GM10248 (cell line): ENCODE measurements around the gene SYCE3.

Source experiments
- CTCF ChIA-PET: fragments of 300-600 bp; sonication (Branson Sonifier 250); formaldehyde crosslinking; extraction: SDS; loops from one replicate; lab custom pipeline; 2021; ENCODE audit warnings: antibody characterized with exemption; lab: Yijun Ruan, JAX
- POLR2A ChIA-PET: fragments of 350-650 bp; sonication (Branson Sonifier 250); formaldehyde crosslinking; extraction: SDS; loops from one replicate; lab custom pipeline; 2020; ENCODE audit warnings: antibody characterized with exemption; lab: Yijun Ruan, JAX
- DNase-seq: peaks from one replicate; pipeline ENCODE4 v3.0.0; 2012; ENCODE audit errors: extremely low spot score
- TF ChIP-seq, protein P1 (sequence below): IDR thresholded peaks from 2 replicates; pipeline ENCODE4 v1.5.1; 2012; ENCODE audit warnings: mild to moderate bottlenecking, low read depth; ENCODE audit errors: extremely low read depth, missing control alignments, control extremely low read depth

SYCE3 gene

DNA sequence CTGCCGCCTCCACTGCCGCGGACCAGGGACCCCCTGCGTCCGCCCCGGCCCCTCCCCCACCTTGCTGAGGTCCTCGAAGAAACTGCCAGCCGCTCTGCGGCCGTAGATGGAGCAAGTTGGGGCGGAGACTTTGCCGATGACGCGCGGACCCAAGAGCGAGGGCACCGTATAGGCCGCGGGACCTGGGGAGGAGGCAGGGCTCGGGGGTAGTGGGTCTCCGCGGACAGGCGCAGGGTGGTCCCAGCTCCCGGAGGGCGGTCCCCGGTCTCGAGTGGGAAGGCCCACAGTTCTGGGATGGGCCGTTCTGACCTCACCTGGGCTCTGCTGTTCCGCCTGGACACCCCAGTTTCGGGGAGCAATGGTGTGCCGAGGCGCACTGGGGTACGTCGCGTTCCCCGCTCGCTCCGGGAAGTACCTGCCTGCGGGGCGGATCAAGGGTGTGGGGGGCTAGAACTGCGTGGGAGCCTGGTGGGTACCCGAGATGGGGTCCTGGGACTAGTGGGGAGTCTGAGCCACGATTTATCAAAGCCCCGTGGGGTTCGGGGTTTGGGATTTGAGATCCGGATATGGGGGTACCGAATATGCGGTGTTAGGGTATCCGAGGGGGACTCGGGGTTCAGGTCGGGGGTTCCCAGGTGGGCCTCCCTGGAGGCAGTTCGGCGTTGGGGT lies 31.7 kb downstream of the SYCE3 start:
- POLR2A ChIA-PET, result interaction anchor here (0.5 to 1.5 kb wide), 3 partner anchors 10 to 31 kb away, joined by 3 to 4 read pairs (median 3); partner anchors contain the start of genes LMF2 and NCAPH2
- peak; percentile 77 for DNase-seq
- CTCF ChIA-PET, result no interaction called here
- TF ChIP-seq, protein P1, sequence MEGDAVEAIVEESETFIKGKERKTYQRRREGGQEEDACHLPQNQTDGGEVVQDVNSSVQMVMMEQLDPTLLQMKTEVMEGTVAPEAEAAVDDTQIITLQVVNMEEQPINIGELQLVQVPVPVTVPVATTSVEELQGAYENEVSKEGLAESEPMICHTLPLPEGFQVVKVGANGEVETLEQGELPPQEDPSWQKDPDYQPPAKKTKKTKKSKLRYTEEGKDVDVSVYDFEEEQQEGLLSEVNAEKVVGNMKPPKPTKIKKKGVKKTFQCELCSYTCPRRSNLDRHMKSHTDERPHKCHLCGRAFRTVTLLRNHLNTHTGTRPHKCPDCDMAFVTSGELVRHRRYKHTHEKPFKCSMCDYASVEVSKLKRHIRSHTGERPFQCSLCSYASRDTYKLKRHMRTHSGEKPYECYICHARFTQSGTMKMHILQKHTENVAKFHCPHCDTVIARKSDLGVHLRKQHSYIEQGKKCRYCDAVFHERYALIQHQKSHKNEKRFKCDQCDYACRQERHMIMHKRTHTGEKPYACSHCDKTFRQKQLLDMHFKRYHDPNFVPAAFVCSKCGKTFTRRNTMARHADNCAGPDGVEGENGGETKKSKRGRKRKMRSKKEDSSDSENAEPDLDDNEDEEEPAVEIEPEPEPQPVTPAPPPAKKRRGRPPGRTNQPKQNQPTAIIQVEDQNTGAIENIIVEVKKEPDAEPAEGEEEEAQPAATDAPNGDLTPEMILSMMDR, result no peak

DNA sequence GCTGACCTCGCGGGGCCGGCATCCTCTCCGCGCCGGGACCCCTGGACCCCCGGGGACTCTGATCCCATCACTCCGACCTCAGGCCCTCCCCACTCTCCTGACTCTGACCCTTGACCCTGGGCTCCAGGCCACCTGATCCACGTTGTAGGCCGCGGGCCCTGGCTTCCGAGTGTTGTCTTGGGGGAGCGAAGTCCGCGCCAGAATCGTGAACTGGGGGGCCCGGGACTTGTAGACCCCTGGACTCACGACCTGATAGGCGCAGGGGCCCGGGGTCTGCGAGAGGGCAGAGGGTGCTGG lies 32.2 kb downstream of the SYCE3 start:
- CTCF ChIA-PET, result no interaction called here
- POLR2A ChIA-PET, result interaction anchor here (0.5 kb wide), 1 partner anchor 30 kb away, joined by 3 read pairs; no protein-coding TSS in a partner anchor
- DNase-seq, result no peak
- TF ChIP-seq, protein P1, result no peak

DNA sequence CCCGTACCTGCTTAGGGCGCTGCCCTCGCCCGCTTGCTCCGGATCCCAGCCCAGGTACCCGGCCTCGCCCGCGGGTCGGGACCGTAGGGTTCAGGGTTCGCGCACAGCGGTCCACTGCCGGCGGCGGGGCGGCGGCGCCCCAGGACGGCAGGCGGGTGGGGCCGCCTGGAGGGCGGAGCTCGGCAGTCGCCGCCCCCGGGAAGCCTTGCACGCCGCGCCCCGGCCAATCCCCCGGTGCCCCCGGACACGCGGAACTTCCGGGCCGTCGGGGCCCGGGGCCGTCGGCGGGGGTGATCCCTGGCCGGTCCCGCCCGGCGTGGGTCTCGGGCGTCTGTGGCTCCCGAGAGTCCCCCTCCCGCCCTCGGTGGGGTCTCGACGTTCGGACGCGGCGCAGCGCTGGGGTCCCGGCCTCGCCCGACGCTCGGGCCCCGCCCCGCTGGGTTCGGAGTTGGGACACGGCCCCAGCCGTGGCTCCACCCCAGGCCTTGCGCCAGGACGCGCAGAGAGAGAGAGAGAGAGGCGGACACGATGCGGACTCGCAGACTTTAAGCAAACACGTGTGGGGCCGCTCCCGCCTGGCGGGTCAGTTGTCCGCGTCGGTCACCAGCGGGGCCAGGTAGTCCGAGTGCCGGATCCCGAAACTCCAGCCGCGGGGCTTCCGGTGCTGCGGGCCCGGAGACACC lies 32.7 kb downstream of the SYCE3 start, which contains the start of gene TYMP:
Gene TYMP (minus strand): TSS at position 116 of the 683 bp plus-strand sequence. CDS start 303 bp downstream, outside the sequence.
- DNase-seq, result peak; percentile 85
- ChIA-PET CTCF (interaction anchor here (0.7 to 6.7 kb wide), 3 partner anchors 15 to 33 kb away, joined by 3 to 136 read pairs (median 3); partner anchors contain the start of genes KLHDC7B and SYCE3), POLR2A (interaction anchor here (0.9 kb wide), 1 partner anchor 9 kb away, joined by 4 read pairs; no protein-coding TSS in a partner anchor)
- TF ChIP-seq, protein P1, result no peak

DNA sequence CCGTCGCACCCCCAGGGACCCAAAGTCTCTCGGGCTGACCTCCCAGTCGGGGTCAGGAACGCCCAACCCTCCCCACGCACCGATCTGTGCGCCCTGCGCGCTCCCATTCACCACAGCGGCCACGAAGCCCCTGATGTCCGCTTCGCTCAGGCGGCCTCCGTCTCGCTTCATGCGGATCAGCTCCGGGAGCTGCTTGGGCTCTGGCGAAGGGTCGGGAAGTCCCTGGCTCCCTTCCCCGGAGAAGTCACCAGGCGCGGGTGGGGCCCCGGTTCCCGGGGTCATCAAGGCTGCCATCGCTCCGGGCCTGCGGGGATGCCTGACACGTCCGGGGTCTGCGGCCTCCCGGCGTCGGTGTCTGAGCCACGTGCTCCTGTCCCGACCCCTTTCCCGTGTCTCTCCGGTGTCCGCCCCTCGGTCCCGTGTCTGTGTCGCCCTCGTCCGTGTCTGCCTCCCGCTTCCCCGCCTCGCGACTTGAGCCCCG lies 33.3 kb downstream of the SYCE3 start:
- ChIA-PET POLR2A (interaction anchor here (0.9 kb wide), 1 partner anchor 10 kb away, joined by 4 read pairs; no protein-coding TSS in a partner anchor), CTCF (interaction anchor here (0.7 to 6.7 kb wide), 4 partner anchors 16 to 33 kb away, joined by 3 to 136 read pairs (median 3); partner anchors contain the start of genes KLHDC7B, NCAPH2 and SYCE3)
- TF ChIP-seq, protein P1, result no peak
- no peak for DNase-seq

DNA sequence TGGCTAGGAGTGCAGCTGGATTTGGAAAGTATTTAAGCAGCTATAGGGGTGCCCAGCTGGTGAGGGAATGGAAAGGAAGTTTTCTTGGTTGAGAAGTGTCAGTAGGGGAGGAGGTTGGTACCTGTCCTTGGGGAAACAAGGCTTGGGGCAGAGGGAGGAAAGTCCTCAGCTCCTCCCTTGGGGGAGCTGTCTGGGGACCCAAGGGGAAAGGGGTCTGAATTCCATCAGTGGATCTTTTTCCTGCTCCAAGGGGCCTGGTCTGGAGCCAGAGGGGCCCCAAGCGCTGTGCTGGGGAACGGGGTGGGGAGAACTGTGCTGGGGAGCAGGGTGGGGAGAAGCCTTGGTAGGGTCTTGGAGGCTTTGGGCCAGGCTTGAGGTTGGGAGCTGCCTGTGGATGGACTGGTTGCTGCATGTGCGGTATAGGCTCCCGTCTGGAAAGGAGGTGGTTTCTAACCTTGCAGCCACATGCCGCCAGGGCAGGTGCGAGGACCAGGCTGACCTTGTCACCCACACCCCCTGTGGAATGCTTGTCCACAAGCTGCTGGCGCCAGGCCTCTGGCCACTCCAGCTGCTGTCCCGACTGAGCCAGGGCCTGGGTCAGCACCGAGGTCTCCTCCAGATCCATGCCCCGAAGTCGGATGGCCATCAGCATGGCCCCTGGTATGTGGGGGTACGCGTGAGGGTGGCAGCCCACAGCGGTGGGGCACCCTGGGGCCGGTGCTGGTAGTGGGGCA lies 33.9 kb downstream of the SYCE3 start:
- TF ChIP-seq, protein P1, result no peak
- DNase-seq, result no peak
- ChIA-PET CTCF (interaction anchor here (0.7 to 6.7 kb wide), 4 partner anchors 16 to 34 kb away, joined by 3 to 136 read pairs (median 4); partner anchors contain the start of genes KLHDC7B, NCAPH2 and SYCE3), POLR2A (no interaction called here)
